ENCODE data around the gene NPAS3.

The NPAS3 gene

DNA sequence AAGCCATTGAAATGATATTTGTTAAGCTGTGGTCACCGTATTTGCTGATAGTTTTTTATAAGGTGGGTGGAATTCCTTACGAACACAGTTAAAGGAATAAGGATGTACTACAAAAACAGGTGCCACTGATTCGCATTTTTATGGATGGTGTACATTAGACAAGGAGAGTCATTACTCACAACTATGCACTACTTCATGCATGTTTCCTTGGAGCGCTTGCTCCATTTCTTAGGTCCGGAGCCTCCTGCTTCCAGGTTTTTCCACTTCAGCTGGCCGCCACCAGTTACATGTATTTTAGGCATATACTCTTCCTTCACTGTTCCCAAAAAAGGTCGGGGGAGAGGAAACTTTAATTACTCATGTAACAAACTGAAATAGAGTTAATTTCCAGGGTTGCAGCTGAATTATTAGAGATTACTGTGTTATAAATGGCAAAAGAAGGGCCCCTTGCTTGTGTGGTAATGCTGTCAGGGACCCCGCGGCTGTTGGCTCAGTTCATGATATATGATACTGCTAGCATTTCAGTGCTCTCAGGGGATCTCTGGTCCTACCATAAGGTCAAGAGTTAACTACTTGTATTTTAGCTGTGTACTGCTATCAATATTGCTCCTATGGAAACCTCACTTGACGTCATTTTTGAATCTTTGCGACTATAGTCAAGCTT, 454.7 kb downstream of the NPAS3 start:
- no peak for DNase-seq

- no peak for DNase-seq
Observed at GRCh38 chr14:33393895-33394368, 455.3 kb downstream of the NPAS3 start.

DNA sequence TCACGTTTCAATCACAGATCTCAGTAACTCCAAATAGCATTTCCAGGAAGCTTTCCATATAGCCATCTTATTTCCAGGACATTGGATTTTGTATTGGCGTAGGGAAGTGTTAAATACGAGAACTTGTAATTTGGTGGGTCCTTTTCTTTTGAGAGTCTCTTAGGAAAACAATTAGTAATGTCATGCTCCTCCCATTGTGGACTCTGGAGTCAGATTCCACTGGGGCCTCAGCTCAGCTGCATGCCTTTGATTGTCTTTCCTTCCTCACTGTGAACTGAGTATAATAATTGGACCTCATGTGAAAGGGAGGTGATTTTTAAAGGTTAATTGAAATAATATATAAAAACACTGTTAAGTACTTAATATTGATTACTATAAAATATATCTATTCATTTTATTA, 462.6 kb downstream of the NPAS3 start:
- no peak for DNase-seq

- DNase-seq, result no peak
Observed at GRCh38 chr14:33402604-33403003, 463.9 kb downstream of the NPAS3 start.

DNA sequence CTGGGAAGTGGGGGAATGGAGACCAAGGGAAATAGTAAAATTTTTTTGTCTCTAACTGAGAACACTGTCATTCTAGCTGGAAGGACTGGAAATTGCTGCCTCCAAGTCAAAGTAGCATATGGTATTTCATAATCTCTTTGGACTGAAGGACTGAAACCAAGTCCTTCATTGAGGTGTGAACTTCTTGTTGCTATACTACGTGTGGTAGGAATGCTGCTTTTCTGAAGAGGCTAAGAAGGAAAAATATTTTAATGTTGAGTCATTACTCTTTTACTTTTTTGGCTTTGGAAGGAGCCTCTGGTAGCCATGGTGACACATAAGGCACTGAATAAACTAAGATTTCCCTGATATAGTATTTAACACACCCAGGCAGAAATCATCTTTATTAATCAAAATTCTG, 465.4 kb downstream of the NPAS3 start:
- DNase-seq, result no peak

- no peak for DNase-seq
Observed at GRCh38 chr14:33404964-33405574, 466.4 kb downstream of the NPAS3 start.

- DNase-seq, result no peak
Observed at GRCh38 chr14:33406766-33407165, 468.1 kb downstream of the NPAS3 start.

DNA sequence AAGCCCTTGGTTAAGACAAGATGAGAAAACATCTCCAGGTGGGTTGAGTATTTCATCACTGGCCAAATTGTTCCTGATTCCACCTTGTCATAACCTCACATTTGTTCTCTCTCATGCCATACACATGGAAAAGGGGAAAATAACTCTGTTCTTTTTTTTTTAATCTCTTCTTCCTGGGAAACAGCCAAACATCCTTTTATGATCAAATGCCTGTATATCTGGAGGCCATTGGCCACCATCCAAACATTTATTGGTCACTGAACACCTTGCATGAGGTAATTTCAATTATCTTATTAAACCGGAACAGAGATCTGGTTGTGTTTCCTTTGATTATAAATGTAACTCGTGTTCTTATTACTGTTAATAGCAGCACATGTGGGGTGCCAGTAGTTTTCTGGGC, 469.6 kb downstream of the NPAS3 start:
- DNase-seq, result no peak

GRCh38 chr14:33412450-33412849, 473.8 kb downstream of the NPAS3 start:
- DNase-seq, result no peak

DNA sequence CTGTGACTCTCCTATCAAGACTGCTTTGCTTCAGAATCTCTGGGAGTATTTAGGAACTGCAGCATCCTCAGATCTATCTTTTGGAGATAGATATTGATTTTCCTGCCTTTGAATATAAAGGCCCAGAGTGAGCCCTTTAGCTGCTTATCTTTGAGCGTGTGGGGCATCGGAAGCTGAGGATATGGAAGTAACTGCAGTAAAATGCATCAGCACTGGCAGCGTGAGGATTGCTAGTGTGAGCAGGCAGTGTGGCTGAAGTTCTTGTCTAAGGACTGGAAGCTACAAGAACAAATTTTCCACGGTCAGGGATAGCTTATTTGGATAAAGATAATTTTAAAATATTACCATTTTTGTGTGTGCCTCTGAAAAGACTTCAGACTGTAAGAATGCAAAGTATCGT, 474.7 kb downstream of the NPAS3 start:
- peak; percentile 2 to 20 (median 4) for DNase-seq

GRCh38 chr14:33414041-33414440, 475.4 kb downstream of the NPAS3 start:
- peak; percentile 7 to 51 (median 38) for DNase-seq

DNA sequence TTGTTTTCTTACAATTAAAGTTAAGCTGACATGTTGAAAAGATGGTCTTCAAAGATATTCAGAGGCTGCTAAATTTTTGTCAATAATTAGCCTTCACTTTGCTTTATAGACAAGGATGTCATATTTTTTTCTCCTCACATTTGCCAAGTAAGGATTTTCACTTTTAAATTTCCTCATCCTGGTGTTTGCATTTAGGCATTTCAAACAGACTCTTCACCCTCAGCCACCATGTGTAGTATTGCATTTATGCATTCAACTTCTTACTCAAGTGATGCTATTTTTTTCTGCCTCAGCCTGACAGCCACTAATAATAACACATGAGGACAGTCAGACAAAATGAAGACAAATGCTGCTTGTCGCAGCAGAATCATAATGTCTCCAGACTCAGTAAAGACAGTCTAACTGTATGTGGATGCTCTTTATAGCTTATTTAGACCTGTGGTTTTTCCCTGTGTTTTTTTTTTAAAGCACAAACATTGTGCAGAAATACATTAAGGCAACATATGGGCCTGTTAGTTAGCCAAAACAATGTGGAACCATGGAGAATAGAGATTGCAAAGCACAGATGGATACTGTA, 481.5 kb downstream of the NPAS3 start:
- DNase-seq, result no peak

GRCh38 chr14:33430414-33431035, 491.8 kb downstream of the NPAS3 start:
- DNase-seq, result no peak

DNA sequence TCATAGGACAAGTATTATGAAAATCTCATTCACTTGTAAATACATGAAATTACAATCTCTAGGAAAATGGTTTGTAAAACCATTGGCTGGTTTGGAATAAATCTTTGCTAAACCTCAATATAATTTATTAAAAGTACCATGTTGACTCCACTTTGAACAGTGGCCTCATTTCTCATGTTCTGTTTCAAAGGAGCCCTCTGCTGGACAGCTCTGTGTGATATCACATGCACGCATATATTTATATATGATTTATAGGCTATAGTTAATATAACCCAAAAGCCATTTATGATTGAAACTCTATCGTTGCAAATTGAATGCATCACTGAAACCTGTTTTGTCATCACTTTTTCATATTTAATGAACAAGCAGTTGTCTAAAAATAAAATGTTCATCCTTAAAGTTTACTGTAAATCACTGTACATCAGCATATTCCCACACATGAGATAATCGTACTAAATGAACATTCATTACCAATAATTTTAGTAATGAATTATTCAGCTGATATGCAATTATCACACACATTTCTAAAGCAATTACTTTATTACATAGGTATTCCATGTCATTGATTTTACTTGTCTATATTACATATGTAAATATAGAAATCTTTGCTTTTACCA, 493.8 kb downstream of the NPAS3 start:
- DNase-seq, result peak; percentile 31 to 61 (median 44)

GRCh38 chr14:33433396-33433795, 494.7 kb downstream of the NPAS3 start:
- no peak for DNase-seq

GRCh38 chr14:33435911-33436689, 497.4 kb downstream of the NPAS3 start:
- peak; percentile 12 to 61 (median 36) for DNase-seq

DNA sequence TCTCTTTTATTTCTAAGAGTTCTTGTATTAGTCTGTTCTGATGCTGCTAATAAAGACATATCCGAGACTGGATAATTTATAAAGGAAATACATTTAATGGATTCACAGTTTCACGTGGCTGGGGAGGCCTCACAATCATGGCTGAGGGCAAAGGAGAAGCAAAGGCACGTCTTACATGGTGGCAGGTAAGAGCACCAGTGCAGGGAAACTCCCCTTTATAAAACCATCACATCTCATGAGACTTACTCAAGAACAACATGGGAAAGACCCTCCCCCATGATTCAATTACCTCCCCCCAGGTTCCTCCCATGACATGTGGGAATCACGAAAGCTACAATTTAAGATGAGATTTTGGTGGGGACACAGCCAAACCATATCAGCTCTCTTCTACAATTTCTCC, 503.0 kb downstream of the NPAS3 start:
- DNase-seq, result no peak

GRCh38 chr14:33444136-33444535, 505.5 kb downstream of the NPAS3 start:
- peak; percentile 46 to 76 (median 66) for DNase-seq

- DNase-seq, result no peak
Observed at GRCh38 chr14:33449268-33449667, 510.6 kb downstream of the NPAS3 start.

GRCh38 chr14:33449703-33450395, 511.2 kb downstream of the NPAS3 start:
- no peak for DNase-seq

DNA sequence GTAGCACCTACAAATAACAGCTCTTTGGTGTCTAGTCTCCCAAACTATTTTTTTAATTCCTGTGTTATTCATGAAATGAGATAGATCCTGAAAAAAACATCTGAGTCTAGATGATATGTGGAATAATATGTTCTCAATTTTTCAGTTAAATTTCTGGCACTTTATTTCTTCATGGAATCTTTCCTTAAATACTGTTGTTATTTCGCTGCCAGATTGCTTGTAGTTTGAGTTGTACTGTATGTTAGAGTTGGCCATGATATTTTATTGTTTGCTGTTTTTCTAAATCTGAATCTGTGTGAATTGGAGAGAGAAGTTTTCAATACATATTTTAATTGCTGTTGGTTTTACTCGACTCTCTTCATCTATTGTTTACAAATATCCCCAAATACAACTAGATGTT, 511.7 kb downstream of the NPAS3 start:
- DNase-seq, result no peak

DNA sequence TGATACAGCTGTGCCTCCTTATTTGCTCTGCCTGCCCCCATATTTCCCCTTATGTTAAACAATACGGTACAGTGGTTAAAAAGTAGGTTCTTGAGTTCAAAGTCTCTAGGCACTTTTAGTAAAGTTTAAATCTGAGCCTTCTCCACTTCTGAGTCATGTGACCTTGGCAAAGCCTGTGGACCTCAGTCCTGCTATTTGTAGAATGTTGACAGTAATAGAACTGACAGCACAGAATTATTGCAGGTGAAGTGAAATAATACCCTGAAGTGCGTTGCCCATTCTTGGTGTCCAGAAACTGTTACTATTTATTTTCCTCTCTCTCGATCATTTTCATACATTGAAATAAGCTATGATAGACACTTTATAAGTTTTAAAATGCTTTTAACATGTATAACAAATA, 512.5 kb downstream of the NPAS3 start:
- DNase-seq, result no peak
